OCI-M2 (cell line): ENCODE results near the gene MACROD1.

Experiments used
- DNase-seq: peaks from one replicate; lab custom pipeline; 2025; ENCODE audit not compliant: unreplicated experiment; lab: John Stamatoyannopoulos, UW

MACROD1 gene

DNA sequence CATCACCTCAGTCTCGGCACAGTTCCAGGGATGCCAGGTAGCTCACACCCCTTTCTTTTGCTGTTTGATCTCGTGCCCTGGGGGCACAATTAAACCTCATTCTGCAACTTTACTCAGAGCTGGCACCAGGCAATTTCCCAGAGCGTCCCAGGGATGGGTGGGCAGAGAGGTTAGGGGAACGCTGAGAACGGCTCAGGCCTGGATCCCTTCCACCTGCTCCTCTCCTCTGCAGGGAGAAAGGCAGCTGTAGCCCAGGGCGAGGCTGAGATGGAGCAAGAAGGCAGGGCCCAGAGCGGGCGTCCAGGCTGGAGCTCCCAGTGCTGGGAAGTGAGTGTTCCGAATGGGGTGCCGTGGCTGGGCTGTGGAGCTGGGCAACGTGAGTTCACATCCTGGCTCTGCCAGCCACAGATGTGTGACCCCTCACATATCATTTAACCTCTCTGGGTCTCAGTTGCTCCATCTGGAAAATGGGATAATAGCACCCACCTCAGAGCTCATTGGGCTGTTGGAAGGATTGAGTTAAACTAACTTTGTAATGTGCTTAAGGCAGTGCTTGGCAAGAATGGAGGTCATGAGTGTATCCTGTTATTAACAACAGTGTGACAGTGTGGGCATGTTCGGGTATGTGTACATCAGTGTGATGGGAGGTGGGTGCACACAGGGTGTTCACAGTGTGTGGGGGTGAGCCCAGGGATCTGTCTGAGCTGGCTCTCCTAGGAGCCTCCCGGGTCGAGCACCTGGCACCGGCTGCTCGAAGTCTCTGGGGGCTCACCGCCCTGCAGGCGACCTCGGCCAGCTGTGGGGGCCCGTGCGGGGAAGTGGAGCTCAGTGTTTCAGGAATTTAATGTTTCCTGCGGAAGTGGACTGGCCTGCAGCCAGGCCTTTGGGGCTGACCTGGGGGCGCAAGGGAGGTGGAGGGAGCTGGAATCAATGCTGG lies 164.2 kb downstream of the MACROD1 start:
- no peak for DNase-seq

DNA sequence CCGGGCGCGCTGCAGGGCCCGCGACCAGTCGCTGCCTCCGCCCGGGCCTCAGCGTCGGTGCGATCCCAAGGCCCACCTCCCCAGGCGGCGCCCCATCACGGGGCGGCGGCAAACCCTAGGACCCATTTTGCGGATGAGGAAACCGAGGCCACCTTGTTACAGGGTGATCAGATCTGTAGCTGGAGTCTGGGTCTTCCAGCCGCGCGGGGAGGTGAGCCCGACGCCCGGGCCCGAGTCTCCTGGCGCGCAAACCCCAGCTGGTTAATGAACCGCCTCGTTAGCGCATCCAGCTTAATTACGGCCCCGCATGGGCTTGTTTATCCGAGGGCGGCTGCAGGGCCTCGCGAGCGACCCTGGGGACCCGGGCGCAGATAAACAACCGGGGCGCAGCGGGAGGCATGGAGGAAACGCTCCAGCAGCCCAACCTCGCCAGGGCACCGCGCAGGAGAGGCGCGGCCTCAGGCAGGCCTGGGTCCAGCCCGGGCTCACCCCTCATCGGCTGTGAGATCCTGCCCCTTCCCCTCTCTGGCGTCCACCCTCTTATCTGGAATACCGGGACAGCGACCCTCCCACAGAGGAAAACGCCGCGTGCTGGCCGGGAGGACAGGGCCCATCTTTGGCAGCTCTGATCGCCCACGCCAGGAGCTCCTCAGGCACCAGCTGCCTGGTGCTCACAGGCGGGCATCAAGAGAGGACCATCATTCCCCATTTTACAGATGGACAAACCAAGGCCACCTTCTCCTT lies 165.0 kb downstream of the MACROD1 start:
- no peak for DNase-seq

- no peak for DNase-seq
Measured at GRCh38 chr11:64000026-64000739, 165.7 kb downstream of the MACROD1 start.

- no peak for DNase-seq
Measured at GRCh38 chr11:63999349-64000025, 166.4 kb downstream of the MACROD1 start.

- no peak for DNase-seq
Measured at GRCh38 chr11:63998558-63999348, 167.2 kb downstream of the MACROD1 start.

DNA sequence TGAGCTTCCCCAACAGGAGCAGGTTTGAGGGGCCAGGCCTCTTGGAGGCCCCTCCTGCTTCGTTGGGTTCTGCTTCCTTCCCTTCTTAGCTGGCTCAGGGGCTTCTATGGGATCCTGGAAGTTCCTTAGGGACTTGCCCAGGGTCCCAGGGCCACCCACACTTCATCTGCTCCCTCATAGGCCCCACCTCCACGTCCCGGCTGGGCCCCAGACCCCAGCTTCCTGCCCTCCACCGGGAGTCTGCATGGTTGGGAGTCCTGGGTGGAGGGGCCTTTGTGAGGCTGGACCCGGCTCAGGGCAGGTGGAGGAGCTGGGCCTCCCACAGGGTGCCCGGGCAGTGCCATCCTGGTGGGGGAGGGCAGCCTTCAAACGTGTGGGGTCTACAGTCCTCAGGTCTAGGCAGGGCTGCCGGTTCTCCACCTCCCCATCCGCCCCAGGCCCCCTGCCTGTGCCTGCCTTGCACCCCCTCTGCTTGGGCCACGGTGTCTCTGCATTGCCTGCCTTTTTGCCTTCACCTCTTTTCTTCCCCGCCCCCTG lies 168.0 kb downstream of the MACROD1 start:
- no peak for DNase-seq

DNA sequence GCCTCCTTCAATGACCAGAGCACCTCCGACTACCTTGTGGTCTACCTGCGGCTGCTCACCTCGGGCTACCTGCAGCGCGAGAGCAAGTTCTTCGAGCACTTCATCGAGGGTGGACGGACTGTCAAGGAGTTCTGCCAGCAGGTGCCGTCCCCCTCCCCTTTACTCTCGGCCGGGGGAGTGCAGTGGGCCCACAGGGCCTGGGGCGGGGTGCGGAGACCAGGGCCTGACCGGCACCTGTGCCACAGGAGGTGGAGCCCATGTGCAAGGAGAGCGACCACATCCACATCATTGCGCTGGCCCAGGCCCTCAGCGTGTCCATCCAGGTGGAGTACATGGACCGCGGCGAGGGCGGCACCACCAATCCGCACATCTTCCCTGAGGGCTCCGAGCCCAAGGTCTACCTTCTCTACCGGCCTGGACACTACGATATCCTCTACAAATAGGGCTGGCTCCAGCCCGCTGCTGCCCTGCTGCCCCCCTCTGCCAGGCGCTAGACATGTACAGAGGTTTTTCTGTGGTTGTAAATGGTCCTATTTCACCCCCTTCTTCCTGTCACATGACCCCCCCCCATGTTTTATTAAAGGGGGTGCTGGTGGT lies 168.7 kb downstream of the MACROD1 start:
- DNase-seq, result no peak

- no peak for DNase-seq
Measured at GRCh38 chr11:63996512-63996911, 169.4 kb downstream of the MACROD1 start.

- no peak for DNase-seq
Measured at GRCh38 chr11:63993993-63994392, 171.9 kb downstream of the MACROD1 start.

- DNase-seq, result no peak
Measured at GRCh38 chr11:63993100-63993499, 172.8 kb downstream of the MACROD1 start.

- DNase-seq, result no peak
Measured at GRCh38 chr11:63991558-63991957, 174.4 kb downstream of the MACROD1 start.

GRCh38 chr11:63986932-63987513 lies 178.9 kb downstream of the MACROD1 start:
- no peak for DNase-seq

DNA sequence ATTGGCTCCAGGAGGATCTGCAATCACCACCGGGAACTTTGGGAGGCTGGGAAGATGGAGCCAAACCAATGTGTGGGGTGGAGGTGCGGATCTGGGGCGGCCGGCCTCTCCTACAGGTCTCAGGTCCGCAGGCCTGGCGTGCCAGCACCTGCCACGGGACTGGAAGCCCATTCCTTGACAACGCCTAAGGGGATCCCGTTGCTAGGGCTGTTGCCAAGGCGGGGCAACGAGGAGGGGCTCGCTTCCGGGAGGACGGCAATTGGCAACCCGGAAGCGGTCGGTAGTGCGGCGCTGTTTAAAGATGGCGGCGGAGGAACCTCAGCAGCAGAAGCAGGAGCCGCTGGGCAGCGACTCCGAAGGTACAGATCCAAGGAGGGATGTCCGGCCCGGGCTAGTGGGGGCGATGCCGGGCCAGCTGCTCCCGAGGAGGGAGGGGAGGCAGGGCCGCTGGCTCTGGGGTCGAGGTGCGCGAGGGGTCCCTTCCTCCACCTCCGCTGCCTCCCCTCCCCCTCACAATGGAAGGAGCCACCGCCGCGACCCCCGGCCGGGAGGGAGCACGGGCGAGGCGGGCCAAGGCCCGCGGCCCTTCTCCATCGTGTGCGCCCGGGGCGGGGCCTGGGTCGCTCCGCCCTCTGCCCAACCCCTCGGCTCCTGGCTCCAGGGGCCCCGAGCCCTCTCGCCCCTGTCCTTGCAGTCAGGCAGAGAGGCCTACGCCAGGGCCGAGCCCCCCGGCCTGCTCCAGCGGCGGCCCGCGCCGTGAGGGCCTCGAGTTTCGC lies 179.6 kb downstream of the MACROD1 start, which contains the start of gene OTUB1:
TSS of gene OTUB1 (plus strand) at position 283 of the 776 bp plus-strand sequence. CDS start at position 302, 19 bp downstream.
- DNase-seq, result peak; percentile 21

GRCh38 chr11:63985812-63986155 lies 180.1 kb downstream of the MACROD1 start:
- no peak for DNase-seq

DNA sequence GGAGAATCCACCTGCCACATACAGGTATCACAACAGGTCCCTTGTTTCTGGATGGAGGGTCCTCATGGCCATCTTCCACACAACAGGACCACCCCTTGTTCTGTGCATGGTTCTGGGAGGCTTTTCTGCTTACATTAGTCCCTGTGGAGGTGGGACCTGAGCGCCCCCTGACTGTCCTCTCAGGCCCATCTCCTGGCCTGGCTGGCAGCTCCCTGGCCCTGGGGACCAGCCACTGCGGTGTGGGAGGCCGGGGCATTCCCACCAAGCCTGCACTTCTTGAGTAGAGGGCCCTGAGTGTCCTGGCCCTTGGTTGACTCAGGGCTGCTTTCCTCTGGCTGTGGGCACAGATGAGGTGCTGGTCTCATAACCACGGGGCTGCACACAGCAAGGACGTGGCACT lies 186.5 kb downstream of the MACROD1 start:
- no peak for DNase-seq

- DNase-seq, result no peak
Measured at GRCh38 chr11:63978551-63979239, 187.2 kb downstream of the MACROD1 start.

GRCh38 chr11:63974259-63975143 lies 191.4 kb downstream of the MACROD1 start, which contains the start of gene COX8A:
TSS of gene COX8A (plus strand) at chr11:63974620. CDS start at chr11:63974681, 61 bp downstream.
- DNase-seq, result peak; percentile 75
